ENCODE measurements around the gene IQCK.

The IQCK gene

DNA sequence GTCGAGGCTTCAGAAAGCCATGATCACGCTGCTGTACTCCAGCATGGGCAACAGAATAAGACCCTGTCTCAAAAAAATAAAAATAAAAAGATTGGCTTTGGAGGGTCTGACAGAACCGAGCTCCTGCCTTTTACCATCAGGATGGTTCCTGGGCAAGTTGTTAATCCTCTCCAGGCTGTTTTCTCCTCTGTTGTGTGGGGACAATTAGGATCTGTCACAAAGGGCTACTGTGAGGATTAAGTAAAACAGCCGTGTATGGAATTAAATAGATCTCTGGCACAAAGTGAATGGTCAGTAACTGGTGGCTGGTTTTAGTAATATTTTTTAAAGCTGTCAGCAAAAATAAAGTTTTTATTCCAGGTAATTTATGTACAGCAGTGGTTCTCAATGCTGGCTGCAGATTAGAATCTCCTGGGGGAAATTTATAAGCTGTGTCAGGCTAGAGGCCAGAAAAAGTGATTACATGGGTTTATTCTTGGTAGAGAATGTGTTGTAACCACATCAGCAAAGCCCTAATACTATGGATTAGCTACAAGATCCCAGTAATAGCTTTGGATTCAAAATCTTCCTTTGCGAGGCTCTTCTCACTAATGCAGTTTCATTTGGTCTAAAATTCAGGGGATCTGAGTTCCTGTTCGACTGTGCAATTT is 119.4 kb downstream of the IQCK start:
- no peak for DNase-seq (ENCODE audit: low spot score)

DNA sequence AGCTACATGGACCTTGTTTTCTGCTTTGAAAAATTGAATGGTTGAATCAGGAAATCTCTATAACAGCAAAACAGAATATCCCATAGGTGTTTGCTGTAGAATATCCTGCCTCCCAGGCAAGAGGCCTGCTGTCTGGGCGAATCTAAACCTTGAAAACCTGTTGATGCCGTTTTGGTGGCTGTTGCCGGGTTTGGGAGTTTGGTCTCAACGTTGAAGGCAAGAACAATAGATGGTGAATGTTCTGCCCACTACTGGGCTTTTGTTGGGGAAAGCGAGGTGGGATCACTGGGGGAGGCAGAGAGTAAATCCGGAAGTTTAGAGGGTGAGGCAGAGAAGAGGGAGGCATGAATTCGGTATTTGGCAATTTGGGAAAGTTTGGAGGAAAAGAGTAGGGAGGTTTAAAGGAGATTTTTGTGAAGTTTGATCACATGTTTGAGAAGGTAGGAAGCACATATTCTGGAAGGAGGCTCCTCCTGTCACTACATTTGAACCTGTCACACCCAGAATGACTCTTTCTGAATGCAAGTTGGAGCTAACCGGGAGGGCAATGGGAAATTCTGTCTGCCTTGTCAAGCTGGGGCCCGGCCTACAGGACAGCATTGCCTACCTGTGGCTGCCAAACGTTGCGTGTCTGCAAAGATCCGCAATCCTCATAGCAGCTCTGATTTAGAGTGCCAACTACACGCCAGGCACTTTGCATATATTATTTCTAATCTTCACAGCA is 120.1 kb downstream of the IQCK start:
- no peak for DNase-seq (ENCODE audit: low spot score)

DNA sequence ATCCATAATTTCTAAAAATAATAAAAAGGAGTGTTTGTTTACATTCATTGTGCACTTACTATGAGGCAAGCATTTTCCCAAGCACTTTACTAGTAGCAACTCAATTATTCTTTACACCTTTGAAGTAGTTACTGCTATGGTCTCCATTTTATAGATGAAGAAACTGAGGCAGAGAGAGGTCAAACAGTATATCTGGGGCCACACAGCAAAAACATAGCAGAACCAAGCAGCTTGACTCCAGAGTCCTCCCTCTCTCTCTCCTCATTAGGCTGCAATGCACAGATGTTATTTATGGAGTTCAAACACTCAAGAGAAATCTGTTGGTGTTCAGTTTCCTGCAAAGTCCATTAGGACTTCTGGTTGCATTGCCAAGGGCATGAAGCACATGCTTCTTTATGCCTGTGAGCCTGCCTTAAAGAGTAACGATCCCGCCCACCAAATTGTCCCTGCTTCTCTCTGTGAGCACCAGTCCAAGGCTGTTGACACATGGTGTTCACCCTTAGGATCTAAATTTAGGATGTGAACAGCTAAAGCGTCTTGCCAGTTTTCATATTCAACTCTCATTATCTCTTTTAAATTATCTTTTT is 122.5 kb downstream of the IQCK start:
- no peak for DNase-seq (ENCODE audit: low spot score)

DNA sequence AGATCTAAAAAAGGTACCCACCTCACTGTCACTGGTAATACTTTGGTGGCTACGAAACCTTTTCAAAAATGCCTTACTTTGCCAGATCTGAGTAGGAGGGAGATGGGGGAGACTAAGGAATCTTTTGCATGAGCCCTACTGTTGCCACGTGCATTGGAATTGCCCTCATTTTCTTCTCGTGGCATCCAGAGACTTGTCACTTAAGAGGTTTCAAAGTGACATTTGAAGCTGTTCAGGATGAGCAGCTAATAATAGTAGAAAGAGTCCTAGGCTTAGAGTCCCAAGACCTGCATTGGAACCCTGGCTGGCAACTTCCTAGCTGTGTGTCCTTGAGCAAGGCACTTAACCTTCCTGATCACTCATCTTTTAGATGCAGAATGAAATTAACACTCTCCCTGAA is 123.1 kb downstream of the IQCK start:
- no peak for DNase-seq (ENCODE audit: low spot score)

DNA sequence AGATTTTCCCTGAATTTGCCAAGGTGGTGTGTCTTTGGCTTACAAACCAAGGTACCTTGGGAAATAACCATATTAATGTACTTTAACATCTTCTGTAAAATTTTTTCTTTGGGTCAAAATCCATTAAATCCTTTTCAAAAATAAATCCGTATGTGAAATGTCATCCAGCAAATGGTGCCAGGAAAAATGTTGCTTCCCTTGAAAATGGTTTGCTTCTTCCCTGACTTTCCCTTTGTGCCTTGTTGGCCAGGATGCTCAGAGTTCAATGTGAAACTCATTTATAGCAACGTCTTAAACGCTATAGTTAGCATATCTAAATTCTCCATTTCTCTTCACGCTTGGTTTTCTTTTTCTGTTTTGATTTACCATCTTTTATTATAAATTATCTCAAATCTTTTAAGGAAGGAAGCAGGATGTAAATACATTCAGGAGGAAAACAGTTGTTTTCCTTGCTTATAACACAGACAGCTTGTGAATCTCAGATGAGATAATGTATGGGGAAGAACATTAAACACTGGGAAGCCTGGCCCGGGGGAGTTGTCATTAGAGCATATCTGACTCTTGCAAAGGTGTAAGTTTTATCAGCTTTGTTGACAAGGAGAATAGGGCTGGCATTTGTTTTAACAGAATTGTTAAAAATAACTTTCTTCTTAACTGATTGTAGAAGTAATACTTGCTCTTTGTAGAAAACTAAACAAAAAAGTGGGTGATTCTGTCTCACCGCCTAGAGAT is 124.5 kb downstream of the IQCK start:
- DNase-seq (ENCODE audit: low spot score): no peak

DNA sequence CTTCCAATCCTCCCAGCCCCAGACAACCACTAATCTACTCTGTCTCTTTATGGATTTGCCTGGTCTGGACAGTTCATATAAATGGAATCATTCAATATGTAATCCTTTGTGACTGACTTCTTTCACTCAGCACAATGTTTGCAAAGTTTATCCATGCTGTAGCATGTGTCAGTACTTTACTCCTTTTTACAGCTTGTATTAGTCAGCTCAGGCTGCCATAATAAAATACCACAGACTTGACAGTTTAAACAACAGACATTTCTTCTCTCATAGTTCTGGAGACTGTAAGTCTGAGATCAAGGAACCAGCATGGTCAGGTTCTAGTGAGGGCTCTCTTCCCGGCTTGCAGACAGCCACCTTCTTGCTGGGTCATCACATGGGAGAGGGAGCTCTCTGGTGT is 125.3 kb downstream of the IQCK start:
- DNase-seq (ENCODE audit: low spot score): no peak

DNA sequence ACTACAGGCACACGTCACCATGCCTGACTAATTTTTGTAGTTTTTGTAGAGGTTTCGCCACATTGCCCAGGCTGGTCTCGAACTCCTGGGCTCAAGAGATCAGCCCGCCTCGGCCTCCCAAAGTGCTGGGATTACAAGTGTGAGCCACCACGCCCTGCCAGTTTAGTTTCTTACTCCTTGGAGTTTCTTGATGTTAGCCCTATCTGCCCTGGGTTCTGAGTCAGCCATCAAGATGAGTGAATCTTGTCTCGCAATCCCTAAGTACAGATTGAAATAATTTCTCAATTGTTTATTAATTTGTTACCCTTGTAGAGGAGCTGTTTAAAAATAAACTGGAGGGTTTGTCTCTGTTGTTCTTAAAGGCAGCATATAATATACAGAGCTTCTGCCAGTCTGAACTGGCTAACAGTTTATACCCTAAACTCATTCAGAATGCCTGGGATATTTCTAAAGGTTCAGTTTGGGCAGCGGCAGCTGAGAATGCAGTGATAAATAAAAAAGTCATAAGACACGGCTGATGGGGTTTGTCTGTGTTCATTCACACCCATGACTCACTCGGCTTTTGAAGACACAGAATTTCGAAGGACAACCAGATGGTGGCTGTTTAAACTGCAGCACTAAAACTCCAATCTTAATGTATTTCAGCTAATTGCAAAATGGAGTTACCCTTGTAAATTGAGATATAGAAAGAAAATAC is 127.0 kb downstream of the IQCK start:
- no peak for DNase-seq (ENCODE audit: low spot score)

DNA sequence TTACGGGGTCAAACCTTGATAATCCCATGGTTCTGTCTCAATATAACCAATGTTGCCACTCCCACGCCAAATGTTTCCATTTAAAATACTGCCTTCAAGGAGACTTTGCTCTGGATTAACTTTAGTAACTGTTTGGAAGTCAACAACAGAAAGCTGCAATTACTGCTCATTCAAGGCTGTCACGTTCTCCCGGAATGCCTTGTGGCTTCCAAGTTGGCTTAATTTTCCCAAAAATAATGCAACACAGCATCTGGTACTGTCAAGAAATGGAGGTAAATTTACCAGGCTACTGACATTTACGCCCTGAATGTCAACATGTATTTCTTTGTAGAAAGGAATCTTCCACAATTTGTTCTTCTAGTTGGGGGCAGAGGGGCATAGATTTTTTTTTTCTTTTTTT is 128.4 kb downstream of the IQCK start:
- no peak for DNase-seq (ENCODE audit: low spot score)

DNA sequence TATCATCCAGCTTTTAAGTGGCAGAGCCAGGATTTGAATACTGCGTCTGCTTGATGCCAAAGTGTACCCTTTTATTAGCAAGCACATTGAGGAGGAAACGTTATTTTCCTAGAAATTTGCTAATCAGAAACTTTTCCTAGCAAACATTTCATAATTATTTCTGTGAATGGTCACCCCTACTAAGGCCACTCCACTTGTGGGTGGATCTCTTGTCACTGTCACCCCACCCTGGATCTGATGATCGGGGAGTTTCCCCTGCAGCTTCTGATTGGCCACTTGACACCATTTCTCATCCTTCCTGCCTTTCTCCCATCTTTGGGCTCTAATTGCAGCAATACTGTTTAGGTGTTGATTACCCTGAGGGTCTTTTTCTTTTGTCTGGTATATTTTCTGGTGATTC is 130.7 kb downstream of the IQCK start:
- DNase-seq (ENCODE audit: low spot score): no peak

DNA sequence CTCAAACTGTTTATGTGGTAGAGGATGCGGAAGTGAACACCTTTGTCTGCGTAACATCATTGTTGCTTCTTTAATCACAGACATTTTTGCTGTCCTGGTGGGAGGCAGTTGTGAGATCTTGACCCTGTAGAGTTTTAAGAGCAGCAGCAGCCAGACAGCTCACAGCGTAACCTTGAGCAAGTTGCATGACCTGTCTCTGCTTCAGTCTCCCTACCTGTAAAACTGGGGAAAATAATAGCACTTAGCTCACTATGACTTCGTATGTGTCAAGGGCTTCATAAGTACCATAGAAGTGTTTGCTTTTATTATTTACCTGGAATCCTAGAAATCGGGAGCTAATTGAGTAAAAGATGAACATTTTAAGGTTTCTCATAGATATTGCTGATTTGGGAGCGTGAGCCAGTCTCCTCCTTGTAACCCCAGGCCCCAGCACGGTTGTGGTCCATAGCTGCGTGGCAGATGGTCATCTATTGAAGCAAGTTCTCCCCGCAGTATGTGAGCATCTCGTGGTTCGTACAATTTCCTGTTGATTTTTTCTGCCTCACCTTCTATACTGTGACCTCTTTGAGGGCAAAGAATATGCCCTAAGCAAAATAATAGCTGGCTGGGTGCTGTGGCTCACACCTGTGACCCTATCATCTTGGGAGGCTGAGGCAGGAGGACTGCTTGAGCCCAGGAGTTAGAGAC is 132.2 kb downstream of the IQCK start:
- no peak for DNase-seq (ENCODE audit: low spot score)

DNA sequence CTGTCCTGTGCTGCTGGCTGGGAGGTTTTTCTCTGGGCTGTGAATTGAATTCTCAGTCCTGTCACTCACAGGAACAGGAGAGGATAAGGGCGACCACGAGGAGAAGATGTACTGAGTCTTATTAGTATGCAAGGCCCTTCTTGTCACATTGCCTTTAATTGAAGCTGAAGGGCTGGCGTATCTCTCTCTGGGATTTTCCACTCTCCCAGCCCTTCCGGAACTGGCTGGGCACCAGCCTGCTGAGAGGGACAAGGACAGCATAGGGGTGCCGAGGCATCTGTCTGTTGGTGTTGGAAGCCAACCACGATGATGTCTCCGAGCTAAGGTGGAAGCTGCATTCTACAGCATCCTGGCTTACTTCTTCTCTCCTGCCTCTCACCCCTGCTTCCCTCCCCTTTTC is 133.4 kb downstream of the IQCK start:
- DNase-seq (ENCODE audit: low spot score): no peak

DNA sequence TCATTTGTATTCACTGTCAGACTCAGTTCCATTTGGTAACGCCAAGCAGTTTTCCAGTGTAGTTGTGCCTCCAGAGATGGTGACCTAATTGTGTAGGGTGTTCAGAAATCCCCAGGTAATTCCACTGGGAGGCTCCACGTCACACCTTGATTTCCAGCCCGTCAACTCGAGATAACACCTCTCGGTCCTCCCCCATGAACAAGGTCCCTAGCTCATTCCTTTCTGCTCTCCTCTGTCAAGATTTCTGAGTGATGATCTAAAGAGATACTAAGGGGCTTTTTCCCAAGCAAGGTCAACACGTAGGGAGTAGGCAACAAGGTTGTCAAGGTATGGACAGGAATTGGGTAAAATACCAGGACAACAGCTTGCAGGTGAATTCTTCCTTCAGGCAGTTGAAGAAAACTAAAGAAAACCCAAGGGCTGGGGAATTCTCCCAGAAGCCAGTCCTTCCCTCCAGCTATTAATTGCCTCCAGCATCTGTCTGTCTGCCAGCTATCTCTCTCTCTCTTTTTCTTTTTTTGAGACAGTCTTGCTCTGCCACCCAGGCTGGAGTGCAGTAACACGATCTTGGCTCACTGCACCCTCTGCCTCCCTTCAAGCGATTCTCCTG is 135.2 kb downstream of the IQCK start:
- no peak for DNase-seq (ENCODE audit: low spot score)

DNA sequence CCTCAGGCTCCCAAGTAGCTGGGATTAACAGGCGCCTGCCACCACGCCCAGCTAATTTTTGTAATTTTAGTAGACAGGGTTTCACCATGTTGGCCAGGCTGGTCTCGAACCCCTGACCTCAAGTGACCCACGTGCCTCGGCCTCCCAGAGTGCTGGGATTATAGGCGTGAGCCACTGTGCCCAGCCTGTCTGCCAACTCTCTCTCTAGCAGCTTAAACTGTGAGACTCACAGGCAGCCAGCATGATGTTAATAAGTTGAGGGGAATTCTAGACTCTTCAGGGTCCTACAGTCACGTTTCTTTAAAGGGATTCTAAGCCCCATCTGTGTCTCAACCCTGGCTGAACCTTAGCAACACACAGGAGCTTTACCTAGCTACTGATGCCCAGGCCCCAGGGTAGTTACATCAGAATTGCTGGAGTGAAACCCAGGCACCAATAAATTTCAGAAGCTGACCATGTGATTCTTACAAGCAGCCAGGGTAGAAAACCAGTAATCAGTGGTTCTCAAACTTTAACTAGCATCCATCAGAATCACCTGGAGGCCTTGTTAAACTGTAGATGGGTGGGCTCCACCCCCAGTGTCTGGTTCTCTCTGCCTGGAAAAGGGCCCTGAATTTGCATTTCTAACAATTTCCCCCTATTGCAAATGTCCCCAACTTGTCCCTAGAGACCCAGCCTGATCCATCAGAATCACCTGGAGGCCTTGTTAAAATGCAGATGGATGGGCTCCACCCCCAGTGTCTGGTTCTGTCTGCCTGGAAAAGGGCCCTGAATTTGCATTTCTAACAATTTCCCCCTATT is 135.9 kb downstream of the IQCK start:
- DNase-seq (ENCODE audit: low spot score): no peak

DNA sequence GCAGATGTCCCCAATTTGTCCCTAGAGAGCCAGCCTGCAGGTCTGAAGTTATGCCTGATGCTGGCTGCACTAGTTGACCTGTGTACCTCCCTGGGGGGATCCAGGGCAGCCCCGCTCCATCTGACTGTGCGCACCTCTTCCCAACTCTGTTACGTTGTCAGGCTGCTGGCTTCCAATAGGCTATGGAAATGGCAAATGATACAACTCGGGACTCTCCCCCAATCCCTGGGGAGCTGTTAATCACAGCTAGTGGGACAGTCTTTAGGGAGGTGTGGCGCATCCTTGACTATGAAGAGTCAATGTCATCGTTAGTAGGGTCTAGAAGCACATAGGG is 136.4 kb downstream of the IQCK start:
- DNase-seq (ENCODE audit: low spot score): no peak

DNA sequence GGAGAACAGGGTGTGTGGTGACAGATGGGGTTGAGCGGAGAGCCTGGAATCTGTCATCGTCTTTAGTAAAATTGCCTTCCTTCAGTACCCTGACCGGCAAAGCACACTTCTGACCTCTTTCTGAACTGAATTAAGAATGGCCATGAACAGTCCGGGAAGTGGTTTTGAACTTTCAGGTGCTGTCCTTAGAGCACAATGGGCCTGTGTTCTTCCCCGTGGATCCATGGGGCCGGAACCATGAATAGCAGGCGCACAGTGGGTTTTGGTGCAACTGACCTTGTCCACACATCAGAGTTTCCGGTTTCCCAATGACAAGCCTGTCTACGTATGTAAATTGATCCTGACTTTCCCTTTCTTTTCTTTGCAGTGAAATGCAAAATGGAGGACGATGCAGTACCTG is 138.0 kb downstream of the IQCK start:
- DNase-seq (ENCODE audit: low spot score): no peak

DNA sequence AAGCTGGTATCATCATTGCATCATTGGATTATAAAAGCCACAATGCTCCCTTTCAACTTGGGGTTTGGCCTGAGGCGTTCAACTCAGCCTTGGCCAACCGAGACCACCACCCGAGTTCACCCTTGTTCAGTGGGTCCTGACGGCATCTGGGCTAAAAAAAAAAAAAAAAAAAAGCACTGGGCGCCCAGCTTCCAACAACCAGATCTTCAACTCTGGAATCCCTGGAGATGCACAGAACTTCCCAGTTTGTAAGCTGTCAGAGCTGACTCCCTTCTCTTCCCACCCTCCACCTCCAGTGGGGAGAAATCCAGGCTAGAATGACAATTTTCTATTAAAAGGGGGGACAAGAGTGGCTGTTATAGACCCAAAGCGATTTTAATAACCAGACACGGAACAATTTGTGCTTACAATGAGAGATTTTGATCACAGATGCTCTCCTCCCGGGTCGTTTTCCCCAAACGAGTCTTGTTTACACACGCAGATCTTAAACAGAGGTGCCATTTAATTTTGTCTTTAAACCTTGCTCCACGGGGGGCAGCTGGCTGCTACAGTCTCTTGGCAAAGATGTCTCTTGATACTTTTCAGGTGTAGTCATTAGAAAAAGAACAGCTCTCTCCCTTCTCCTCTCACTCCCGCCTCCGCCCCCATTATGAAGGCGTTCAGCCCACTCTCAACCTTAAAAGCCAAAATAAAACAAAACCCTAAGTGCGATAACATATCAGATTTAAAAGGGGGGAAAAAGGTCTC is 139.7 kb downstream of the IQCK start:
- no peak for DNase-seq (ENCODE audit: low spot score)

DNA sequence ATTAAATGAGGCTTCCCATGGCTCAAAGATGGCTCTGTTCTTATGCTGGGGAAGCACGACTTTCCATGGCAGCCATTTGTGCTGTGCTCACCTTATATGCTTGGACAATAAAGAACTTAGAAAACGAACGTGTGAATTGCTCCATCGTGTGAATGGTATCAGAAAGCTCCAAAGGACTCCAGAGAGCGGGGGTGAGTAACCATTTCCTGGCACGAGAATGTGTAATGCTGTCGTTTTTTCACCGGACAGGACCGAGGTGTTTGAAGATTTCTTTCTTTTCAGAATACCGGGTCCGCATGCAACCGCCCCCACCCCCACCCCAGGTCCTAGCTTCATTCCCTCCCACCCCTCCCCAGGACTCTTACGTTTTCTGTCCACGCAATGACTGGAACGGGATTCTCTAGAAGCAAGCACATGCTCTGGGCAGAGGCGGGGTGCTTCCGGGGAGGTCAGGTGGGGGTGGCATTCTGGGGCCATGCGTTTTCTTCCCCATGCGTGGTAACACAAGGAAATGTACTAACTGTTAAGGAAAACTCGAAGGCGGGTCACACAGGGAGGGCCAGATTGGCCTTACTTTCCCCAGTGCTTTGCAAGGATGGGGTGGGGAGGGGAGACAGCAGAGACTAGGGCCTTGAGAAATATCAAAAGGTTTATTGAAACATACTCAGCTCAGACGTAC is 140.4 kb downstream of the IQCK start:
- no peak for DNase-seq (ENCODE audit: low spot score)

DNA sequence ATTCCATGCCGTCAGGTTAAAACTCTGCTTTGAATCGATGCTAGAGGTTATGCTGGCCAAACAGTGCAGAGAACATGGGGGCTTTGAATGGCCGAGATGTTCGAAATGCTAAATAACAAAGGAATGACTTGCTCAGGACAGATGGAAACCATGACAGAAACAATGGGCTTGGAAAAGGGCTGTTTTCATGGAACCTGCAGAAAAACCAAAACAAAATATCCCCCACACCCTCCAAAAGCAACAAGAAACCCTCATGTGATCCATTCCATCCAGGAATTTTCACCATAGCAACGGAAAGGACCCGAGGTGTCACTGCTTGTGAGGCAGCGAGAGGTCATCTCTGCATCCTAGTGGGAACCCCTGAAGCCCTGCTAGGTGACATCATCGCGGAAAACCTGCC is 141.1 kb downstream of the IQCK start:
- DNase-seq (ENCODE audit: low spot score): no peak

DNA sequence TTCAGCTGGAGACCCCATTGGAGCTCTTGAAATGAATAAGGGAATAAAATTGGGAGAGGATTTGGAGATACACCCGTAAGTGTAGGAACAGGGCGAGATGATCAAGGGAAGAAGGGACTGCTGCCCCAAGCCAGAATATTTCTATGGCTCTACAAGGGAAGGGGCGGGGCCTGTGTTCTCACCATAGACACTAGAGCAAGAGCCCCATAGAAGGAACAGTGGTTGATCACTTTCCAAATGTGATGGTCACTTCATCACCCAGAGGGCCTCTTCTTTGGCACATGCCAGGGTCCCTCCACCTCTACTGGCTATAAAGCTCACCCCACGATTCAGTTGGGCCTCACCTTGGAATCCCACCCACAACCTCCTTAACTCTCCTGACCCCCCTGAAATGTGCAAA is 141.5 kb downstream of the IQCK start:
- no peak for DNase-seq (ENCODE audit: low spot score)

Data from SW480 (cell line).